Mononuclear cell (primary cell): ENCODE results near the gene FAM107A. TPM values are rescaled to one million over a fixed set of nuclear protein-coding genes. Genes with fewer than 3 reads are reported as not detected.

ENCODE experiments used
- H3K27me3 ChIP-seq: 2 replicates; pipeline ENCODE4 v1.6.0; 2011; ENCODE audit warnings: low read length, control low read depth; ENCODE audit not compliant: insufficient read depth
- H3K4me1 ChIP-seq: 2 replicates; pipeline ENCODE4 v1.5.1; 2011; ENCODE audit warnings: mild to moderate bottlenecking, low read length, control low read depth; ENCODE audit not compliant: insufficient read depth
- H3K4me3 ChIP-seq: 2 replicates; pipeline ENCODE4 v1.5.1; 2011; ENCODE audit warnings: mild to moderate bottlenecking, low read length, moderate library complexity
- H3K9me3 ChIP-seq: 2 replicates; pipeline ENCODE4 v1.5.1; 2011; ENCODE audit warnings: low read depth, mild to moderate bottlenecking, control low read depth, low read length
- total RNA-seq: library from RNA; depleted of rRNA; stranded (reverse); fragments of >200 nt; gene quantifications from one replicate; pipeline ENCODE4 v1.2.3, GENCODE V29; 2012

FAM107A gene
- total RNA-seq, 1 donor = not detected

DNA sequence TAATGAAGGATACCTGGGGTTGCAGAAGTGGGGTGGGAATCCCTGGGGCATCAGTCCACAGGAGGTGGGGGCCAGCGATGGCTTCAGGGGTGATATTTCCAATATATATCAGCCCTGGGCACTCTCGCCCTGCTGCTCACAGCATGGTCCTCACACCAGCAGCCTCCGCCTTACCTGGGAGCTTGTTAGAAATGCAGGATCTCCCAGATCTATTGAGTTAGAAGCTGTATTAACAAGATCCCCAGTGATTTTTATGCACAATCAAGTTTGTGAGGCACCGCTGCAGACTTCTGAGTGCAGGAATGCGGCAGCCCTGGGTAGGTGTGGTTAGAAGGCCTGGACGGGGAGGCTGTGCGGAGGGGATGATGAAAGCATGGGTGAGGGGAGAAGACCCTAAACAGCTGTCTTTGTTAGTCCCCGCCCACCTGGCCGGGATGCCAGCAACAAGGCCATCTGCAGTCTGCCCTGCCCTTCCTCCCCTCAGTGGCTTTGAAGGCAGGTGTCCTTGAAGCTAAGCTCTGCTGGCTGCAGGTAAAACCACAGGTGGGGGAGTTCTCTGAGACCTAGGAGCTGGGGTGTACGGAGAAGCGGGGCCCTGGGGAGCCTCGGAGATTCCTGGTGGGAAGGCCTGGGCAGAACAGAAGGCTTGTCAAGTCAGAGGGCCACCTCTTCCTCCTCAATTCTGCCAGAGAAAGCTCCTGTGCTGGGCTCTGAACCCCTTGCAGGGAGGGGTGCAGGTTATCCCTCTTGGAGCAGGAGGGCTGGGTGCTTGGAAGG is 11.4 kb downstream of the FAM107A start:
- no peaks in the 10 kb centered on the region for H3K4me1 ChIP-seq
- no peaks in the 10 kb centered on the region for H3K9me3 ChIP-seq
- no peaks in the 10 kb centered on the region for H3K27me3 ChIP-seq
- no peak overlapping the region for H3K4me3 ChIP-seq

DNA sequence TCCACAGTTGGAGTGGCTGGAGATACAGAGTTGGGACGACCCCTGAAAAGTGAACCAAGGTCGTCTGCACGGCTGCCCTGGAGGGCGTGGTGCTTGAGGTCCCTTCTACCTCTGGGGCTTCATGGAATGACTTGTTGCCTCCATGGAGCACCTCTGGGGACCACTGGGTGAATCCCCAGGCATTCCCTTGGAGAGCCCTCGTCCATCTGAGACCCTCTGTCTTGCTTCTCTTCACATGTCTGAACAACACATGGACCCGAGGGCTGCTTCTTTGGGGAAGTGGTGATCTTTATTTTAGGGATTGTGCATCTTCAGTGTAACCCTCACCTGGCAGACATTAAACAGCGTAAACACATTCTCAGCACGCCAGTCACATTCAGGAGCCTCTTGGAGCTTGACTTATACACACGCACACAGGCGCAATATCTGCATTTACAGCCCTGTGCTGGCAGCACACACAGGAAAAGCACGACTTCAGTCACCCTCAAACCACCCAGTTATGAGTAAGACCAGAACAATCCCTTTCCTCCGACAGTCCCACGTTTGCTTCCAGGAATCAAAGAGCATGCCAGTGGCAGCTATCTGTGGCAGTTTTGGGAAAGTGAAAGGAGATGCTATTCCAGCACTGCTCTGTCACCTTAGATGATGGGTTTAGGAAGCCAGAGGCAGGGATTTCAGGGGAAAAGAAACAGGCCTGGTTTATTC is 12.6 kb downstream of the FAM107A start:
- H3K4me1 ChIP-seq = no peaks in the 10 kb centered on the region
- no peak overlapping the region for H3K4me3 ChIP-seq
- H3K9me3 ChIP-seq = no peaks in the 10 kb centered on the region
- H3K27me3 ChIP-seq = no peaks in the 10 kb centered on the region

DNA sequence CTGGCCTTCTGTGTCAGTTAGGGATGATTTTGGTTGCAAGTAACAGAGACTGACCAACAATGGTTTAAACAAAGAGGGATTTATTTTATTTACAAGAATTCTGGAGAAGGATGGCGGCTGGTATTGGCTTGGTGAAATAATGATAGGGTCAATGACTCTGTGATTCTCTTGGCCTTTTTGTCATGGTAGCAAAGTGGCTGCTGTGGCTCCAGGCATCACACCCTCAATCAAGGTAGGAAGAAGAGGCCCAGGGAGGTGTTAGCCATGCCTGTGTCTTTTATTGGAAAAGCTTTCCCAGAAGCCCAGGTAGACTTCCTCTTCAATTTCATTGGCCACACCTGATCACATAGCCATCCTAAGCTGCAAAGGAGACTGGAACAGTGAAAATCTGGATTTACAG is 13.1 kb downstream of the FAM107A start:
- Histone ChIP-seq H3K9me3 (no peaks in the 10 kb centered on the region), H3K4me1 (no peaks in the 10 kb centered on the region), H3K27me3 (no peaks in the 10 kb centered on the region), H3K4me3 (no peak overlapping the region)

DNA sequence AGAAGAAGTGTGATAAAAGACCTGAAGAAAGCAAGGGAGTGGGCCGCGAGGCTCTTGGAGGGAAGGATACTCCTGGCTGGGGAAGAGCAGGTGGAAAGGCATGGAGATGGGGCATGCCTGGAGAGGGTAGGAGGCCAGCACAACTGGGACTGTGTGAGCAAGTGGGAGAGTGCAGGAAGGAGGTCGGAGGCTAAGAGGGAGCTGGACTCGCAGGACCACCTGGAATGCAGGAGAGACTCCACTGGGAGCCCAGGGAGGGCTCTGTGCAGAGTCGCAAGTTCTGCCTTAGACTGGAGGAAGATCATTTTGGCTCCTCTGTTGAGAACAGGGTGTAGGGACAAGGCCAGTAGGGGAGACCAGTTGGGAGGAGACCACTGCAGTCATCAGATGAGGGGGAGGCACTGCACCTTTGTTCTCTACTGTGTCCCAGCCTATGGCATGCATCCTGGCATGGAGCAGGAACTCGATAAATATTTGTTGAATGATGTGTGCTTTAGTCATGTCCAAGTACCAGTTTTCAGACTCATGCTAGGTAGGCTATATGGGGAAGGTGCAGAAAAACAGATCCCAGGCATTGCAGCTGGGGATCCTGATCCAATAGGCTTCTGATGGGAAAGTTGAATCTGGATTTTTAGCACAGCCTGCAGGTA is 13.7 kb downstream of the FAM107A start:
- H3K9me3 ChIP-seq = no peaks in the 10 kb centered on the region

DNA sequence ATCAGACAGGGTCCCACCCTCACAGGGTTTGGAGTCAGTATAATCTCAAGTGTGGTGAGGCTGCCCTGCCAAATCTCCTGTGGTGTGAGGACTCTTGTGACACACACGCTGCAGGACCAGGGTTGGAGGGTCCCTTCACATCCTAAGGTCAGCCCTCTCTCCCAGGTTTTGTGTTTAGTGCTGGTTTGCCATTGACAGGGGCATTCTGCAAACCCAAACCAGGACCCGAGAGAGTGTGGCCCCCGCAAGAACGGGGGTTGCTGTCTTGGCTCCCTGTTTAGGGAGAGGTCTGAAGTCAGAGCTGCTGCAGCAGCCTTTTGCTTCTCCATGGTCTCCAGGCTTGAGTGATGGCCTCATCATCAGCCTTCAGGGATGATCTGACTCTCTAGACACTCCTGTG is 14.7 kb downstream of the FAM107A start:
- no peaks in the 10 kb centered on the region for H3K9me3 ChIP-seq
- no peak overlapping the region for H3K4me3 ChIP-seq
- no peaks in the 10 kb centered on the region for H3K27me3 ChIP-seq
- no peaks in the 10 kb centered on the region for H3K4me1 ChIP-seq

More for the DNA sequence above, 13.7 kb downstream of the FAM107A start:
- H3K4me1 ChIP-seq = no peaks in the 10 kb centered on the region
- no peak overlapping the region for H3K4me3 ChIP-seq
- no peaks in the 10 kb centered on the region for H3K27me3 ChIP-seq

DNA sequence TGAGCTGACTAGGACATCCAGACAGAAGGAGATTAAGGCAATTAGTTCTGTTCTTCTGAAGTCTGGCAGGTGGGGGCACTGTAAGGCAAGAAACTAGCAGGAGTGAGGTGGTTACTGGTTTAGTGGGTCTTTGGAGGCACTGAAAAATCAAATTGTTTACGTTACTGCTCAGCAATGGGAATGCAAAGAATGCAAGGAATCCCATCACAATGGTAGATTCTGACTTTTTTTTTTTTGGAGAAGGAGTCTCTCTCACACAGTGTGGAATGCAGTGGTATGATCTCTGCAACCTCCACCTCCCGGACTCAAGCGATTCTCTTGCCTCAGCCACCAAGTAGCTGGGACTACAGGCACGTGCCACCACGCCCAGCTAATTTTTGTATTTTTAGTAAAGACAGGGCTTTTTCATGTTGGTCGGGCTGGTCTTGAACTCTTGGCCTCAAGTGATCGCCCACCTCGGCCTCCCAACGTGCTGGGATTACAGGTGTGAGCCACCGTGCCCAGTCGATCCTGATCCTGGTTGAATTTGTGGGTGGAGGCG is 16.4 kb downstream of the FAM107A start:
- no peaks in the 10 kb centered on the region for H3K27me3 ChIP-seq
- H3K4me1 ChIP-seq = no peaks in the 10 kb centered on the region
- H3K9me3 ChIP-seq = no peaks in the 10 kb centered on the region
- no peak overlapping the region for H3K4me3 ChIP-seq

DNA sequence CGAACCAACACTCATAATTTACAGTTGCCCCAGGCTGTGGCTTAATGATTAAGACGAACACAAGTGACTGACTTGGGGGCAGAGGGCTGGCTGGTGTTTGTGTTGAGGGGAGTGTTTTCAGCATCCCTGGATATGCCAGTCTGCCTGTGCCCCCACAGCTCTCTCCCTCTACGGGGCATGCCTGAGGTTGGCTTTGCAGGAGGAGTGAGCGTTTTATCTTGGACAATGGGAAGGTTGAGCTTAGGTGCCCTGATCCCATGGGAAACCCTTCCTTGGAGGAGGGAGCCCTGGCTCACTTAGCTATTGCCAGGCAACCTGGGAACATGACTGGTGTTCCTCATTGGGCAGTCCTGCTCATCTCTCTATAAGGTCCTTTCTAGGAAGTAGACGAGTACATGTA is 17.6 kb downstream of the FAM107A start:
- Histone ChIP-seq H3K27me3 (no peaks in the 10 kb centered on the region), H3K4me1 (no peaks in the 10 kb centered on the region)

DNA sequence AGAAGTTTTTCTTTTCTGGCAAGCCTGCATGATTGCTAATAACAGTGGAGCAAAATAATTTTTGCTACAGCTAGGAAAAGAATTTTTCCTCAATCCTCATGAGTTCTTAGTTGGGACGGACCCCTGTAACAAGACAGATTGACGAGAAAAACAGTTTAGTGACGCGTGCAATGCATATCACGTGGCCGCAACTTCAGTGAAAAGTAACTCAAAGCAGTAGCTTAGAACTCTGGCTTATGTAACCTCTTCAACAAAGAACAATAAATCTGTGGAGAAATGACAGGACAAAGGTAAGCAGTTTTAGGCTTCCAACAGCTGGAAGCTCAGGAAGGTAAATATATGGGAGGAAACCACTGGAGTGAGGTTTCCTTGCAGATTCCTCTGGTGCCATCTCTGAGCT is 19.7 kb downstream of the FAM107A start:
- Histone ChIP-seq H3K4me3 (no peak overlapping the region), H3K4me1 (no peaks in the 10 kb centered on the region), H3K27me3 (no peaks in the 10 kb centered on the region), H3K9me3 (no peaks in the 10 kb centered on the region)

More for the DNA sequence above, 17.6 kb downstream of the FAM107A start:
- Histone ChIP-seq H3K4me3 (no peak overlapping the region), H3K9me3 (no peaks in the 10 kb centered on the region)

DNA sequence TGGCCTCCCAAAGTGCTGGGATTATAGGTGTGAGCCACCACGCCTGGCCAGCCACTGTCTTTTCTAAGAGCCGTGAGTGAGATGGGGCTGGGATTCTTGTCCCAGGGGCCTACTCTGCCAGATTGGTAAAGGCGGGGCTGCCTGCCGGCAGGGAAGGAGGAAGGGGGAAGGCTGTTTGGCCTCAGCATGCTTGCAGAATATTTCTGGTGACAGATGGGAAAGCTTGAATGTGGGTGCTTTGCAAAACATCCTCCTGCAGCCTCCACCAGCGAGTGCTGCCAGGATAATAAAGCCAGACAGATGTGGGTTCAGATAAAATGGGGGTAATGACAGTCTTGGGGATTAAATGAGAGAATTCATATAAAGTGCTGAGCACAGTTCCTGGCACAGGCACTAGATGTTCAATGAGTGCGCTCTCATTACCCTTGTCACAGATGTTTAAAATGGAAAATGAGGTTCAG is 20.4 kb downstream of the FAM107A start:
- no peaks in the 10 kb centered on the region for H3K4me1 ChIP-seq
- no peak overlapping the region for H3K4me3 ChIP-seq

DNA sequence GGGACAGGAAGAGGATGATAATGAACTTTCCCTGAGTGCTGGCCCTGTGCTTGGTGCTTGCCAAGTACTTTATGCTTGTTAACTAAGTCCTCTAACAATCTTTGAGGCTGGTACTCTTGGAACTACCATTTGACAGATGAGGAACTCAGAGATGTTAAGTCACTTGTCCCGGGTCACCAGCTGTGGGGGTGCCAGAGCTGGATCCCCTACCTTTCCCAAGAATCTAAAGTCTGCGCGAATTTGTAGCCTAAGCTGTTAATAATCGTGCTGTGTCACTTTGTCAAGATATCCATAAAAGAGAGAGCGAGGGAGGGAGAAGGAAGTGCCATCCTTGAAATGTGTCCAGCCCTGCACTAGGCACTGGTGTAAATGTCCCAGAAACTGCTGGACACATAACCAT is 21.2 kb downstream of the FAM107A start:
- H3K27me3 ChIP-seq = no peaks in the 10 kb centered on the region
- no peaks in the 10 kb centered on the region for H3K9me3 ChIP-seq
- H3K4me3 ChIP-seq = no peak overlapping the region
- no peaks in the 10 kb centered on the region for H3K4me1 ChIP-seq

More for the DNA sequence above, 20.4 kb downstream of the FAM107A start:
- Histone ChIP-seq H3K27me3 (no peaks in the 10 kb centered on the region), H3K9me3 (no peaks in the 10 kb centered on the region)

DNA sequence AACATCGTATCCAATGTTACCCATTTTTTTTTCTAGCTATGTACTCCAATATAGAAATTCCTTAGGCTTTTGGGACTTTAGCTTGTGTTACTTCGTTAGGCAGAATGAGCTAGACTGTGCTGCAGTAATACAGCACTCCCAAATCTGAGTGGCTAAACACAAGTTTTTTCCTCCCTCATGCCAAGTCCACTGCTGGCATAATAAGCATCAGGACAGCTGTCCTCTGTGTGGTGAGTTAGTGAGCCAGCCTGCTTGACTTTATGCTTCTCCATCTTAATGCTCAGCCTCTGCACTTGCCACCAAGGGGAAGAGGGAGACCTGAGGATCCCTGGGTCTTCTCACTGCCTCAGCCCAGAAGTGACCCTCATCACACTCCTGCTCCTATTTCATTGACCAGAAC is 22.0 kb downstream of the FAM107A start:
- Histone ChIP-seq H3K9me3 (no peaks in the 10 kb centered on the region), H3K27me3 (no peaks in the 10 kb centered on the region), H3K4me1 (no peaks in the 10 kb centered on the region)

DNA sequence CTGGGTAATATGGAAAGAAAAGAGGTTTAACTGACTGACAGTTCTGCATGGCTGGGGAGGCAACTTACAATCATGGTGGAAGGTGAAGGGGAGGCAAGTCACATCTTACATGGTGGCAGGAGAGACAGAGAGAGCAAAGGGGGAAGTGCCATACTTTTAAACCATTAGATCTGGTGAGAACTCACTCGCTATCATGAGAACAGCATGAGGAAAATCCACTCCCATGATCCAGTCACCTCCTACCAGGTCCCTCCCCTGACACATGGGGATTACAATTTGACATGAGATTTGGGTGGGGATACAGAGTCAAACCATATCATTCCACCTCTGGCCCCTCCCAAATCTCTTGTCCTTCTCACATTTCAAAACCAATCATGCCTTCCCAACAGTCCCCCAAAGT is 24.2 kb downstream of the FAM107A start:
- Histone ChIP-seq H3K4me1 (no peaks in the 10 kb centered on the region), H3K4me3 (no peak overlapping the region), H3K27me3 (no peaks in the 10 kb centered on the region), H3K9me3 (no peaks in the 10 kb centered on the region)

More for the DNA sequence above, 22.0 kb downstream of the FAM107A start:
- no peak overlapping the region for H3K4me3 ChIP-seq

DNA sequence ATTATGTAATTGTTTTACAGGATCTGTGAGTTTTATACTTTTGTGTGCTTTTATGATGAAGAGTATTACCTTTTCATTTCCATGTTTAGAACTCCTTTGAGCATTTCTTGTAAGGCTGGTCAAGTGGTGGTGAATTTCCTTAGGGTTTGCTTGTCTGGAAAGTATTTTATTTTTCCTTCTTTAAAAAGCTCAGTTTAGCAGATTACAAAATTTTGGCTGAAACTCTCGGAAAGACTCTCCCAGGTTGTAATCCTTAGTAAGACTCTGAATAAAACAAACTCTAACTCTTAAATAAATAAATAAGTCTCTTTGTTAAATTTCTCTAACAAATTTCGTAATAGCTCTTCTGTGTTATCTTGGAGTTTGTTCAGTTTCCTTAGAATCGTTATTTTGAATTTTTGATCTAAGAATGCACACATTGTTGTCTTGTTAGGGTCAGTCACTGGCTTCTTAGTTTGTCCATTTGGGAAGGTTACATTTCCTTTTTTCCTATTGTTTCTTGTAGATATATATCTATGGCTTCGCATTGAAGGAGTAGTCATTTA is 25.5 kb downstream of the FAM107A start:
- no peaks in the 10 kb centered on the region for H3K27me3 ChIP-seq
- H3K4me3 ChIP-seq = no peak overlapping the region

DNA sequence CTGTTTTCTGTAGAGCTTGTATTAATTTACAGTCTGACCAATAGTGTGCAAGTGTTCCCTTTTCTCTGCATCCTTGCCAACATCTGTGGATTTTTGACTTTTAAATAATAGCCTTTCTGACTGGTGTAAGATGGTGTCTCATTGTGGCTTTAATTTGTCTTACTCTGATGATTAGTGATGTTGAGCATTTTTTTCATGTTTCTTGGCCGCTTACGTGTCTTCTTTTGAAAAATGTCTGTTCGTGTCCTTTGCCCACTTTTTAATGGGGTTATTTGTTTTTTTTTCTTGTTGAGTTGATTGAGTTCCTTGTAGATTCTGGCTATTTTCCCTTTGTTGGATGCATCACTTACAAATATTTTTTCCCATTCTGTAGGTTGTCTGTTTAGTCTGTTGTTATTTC is 32.6 kb downstream of the FAM107A start:
- H3K27me3 ChIP-seq = peaks cover 4% of the 10 kb centered on the region
- H3K4me3 ChIP-seq = no peak overlapping the region
- H3K4me1 ChIP-seq = no peaks in the 10 kb centered on the region
- no peaks in the 10 kb centered on the region for H3K9me3 ChIP-seq

More for the DNA sequence above, 25.5 kb downstream of the FAM107A start:
- H3K4me1 ChIP-seq = no peaks in the 10 kb centered on the region
- H3K9me3 ChIP-seq = no peaks in the 10 kb centered on the region
